GM12891 (cell line): Measurements from ENCODE around the gene PRDX3.
A peak's percentile ranks its signal among the peaks of the same experiment; 100 is the strongest.
"Not testable (repeated sequence)": the region's sequence is repeated elsewhere in the genome, so short reads cannot be mapped to it uniquely, and the experiment has no call there.

Experiments
- DNase-seq: peaks from one replicate; pipeline ENCODE4 v3.0.0; 2011; ENCODE audit warnings: low spot score; ENCODE audit not compliant: insufficient read length
- FAIRE-seq: peaks from 2 replicates; lab custom pipeline; 2011; peaks lifted over from hg19 to GRCh38; lab: Jason Lieb, UNC
- PAX5 ChIP-seq: IDR thresholded peaks from 2 replicates; pipeline ENCODE4 v1.6.1; 2011; ENCODE audit warnings: low read length, moderate library complexity, mild to moderate bottlenecking; ENCODE audit not compliant: insufficient read depth, severe bottlenecking
- POLR2A ChIP-seq: IDR thresholded peaks from 2 replicates; pipeline ENCODE4 v1.6.1; 2011; ENCODE audit warnings: low read depth, low read length, control low read depth
- POLR2AphosphoS5 ChIP-seq: IDR thresholded peaks from 2 replicates; pipeline ENCODE4 v1.6.1; 2011; ENCODE audit warnings: low read depth, low read length, control low read depth
- POU2F2 ChIP-seq: IDR thresholded peaks from 2 replicates; pipeline ENCODE4 v1.6.1; 2011; ENCODE audit warnings: low read depth, mild to moderate bottlenecking, control low read depth, low read length, moderate library complexity
- SPI1 ChIP-seq: IDR thresholded peaks from 2 replicates; pipeline ENCODE4 v1.6.1; 2011; ENCODE audit warnings: low read depth, low read length, control low read depth
- TAF1 ChIP-seq: IDR thresholded peaks from 2 replicates; pipeline ENCODE4 v1.6.1; 2011; ENCODE audit warnings: low read depth, low read length, control low read depth

Gene PRDX3

DNA sequence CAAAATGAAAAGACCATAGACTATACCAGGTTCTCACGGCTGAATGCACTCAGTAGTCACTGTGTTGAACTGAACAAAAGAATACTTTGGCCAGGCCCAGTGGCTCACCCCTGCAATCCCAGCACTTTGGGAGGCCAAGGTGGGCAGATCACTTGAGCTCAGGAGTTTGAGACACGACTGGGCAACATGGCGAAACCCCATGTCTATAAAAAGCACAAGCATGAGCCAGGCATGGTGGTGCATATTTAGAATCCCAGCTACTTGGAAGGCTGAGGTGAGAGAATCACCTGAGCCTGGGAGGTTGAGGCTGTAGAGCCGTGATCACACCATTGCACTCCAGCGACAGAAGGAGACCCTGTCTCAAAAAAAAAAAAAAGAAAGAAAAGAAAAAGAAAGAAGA, 25.6 kb downstream of the PRDX3 start:
- no peak for DNase-seq
- TF ChIP-seq POLR2A, result no peak
- TF ChIP-seq POLR2AphosphoS5, result no peak
- TF ChIP-seq POU2F2, result no peak
- TF ChIP-seq SPI1, result no peak
- no peak for TF ChIP-seq PAX5
- TF ChIP-seq TAF1, result no peak
- FAIRE-seq, result no peak

DNA sequence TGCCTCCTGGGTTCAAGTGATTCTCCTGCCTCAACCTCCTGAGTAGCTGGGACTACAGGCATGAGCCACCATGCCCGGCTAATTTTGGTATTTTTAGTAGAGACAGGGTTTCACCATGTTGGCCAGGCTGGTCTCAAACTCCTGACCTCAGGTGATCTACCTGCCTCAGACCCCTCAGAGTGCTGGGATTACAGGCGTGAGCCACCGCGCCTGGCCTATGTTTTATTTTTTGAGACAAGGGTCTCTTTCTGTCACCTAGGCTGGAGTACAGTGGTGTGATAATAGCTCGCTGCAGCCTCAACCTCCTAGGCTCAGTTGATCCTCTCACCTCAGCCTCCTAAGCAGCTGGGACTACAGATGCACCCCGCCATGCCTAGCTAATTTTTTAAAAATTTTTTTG, 27.0 kb downstream of the PRDX3 start:
- DNase-seq, FAIRE-seq: not testable (repeated sequence)

DNA sequence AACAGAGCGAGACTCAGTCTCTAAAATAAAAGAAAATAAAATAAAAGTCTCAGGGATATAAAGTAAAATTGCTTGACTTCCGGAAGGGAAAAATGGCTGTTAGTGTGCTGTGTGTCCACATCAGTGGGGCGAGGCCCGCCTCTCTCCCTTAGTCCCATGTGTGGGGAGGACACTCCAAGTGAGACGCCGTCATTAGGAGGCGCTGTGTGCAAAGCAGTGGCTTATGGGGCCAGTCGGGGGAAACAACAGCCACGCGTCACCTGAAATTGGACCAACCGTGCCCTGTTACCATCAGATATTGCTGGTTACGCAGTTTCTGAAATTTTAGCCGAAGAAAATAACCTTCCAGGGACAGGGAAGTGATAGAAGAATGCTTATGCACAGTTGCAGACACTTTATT, 28.9 kb downstream of the PRDX3 start:
- FAIRE-seq, result no peak
- no peak for TF ChIP-seq SPI1
- TF ChIP-seq POLR2AphosphoS5, result no peak
- TF ChIP-seq POLR2A, result no peak
- no peak for TF ChIP-seq TAF1
- TF ChIP-seq PAX5, result no peak
- no peak for TF ChIP-seq POU2F2
- DNase-seq, result no peak

DNA sequence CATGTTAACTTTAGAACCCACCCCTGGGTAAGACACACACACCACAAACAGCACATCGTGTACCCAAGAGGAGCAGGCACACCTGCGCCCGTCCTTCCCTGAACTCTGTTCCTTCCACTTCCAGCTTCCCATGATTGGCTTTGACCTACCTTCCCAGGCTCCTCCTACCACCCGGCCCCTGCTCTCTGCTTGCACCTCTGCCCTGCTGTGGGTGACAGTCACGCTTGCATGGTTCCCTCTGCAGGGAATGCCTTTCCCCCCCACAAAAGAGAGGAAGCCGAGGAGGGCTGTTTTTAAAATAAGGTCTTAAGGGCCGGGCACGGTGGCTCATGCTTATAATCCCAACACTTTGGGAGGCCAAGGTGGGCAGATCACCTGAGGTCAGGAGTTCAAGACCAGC, 29.5 kb downstream of the PRDX3 start:
- TF ChIP-seq POLR2A, result no peak
- no peak for FAIRE-seq

DNA sequence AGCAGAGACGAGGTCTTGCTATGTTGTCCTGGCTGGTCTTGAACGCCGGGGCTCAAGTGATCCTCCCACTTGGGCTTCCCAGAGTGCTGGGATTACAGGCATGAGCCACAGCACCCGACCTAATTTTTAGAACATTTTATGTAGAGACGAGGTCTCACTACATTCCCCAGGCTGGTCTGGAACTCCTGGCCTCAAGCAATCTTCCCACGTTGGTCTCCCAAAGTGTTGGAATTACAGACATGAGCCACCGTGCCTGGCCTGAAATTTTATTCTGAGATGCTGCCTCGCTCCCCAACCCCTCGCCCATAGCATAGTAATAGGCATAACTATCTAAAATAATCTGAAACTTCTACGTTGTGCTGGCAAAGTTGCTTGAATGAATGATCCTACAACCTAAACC, 35.0 kb downstream of the PRDX3 start:
- TF ChIP-seq POLR2AphosphoS5 (no peak), SPI1 (no peak), PAX5 (no peak), POU2F2 (no peak), POLR2A (no peak), TAF1 (no peak)
- FAIRE-seq (no peak), DNase-seq (no peak)

More for the DNA sequence above, 29.5 kb downstream of the PRDX3 start:
- no peak for DNase-seq

DNA sequence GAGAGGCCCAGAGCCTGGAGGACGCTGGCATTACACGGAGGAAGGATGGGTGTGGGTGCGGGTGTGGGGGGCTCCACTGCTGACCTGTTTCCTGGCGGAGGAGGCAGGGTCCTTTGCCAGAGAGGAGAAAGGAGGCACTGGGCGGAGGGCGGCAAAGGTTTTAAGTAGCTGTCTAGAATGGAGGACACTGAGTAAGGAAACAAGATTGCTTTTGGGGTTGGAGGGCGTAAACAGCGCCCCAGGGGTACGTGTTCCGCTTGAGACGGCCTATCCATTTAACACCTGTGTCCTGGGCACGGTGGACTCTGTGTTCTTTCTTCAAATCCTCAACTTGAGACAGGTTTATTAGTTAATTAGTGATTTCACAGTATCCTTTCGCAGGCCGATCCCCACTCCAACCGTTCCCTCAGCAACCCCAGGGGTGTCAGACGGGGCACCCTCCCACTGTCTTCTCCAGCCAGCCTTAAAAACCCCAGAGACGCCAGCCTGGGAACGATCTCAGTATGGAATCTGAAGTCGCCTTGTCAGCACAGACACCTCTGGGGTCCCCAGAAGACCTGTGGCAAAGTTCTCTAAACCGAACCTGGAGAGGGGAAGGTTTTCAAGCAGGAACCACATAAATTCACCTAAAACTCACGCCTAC, 37.9 kb downstream of the PRDX3 start:
- FAIRE-seq (no peak), DNase-seq (no peak)
- TF ChIP-seq POLR2AphosphoS5 (no peak), POLR2A (no peak)

DNA sequence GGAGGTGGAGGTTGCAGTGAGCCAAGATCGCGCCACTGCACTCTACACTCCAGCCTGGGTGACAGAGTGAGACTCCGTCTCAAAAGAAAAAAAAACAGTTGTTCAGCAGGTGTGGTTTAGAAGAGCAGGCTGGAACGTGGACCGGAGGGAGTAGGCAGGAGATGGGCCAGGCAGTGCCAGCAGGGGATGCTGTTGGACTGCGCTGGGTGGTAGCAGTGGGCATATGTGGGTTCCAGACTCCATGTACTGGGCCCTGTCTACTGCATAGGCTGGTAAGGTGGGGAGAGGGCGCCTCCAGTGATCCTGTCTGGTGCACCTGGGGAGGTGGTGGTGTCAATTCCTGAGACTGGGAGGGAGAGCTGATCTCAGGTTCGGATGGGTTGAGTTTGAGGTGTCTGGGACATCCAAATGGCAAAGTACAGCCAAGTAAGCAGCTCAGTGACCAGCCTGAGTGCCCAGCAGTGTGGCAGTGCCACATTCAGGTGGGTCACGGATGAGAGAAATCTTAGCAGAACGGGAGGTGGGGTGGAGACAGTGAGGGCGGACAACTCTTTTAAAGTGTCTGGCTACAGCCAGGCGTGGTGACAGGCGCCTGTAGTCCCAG, 39.0 kb downstream of the PRDX3 start:
- TF ChIP-seq POU2F2 (no peak), POLR2A (0 out of 2 replicates have a peak, but pooled peaks have one; percentile 10)
- peak; percentile 26 for FAIRE-seq
- DNase-seq, result peak; percentile 24

DNA sequence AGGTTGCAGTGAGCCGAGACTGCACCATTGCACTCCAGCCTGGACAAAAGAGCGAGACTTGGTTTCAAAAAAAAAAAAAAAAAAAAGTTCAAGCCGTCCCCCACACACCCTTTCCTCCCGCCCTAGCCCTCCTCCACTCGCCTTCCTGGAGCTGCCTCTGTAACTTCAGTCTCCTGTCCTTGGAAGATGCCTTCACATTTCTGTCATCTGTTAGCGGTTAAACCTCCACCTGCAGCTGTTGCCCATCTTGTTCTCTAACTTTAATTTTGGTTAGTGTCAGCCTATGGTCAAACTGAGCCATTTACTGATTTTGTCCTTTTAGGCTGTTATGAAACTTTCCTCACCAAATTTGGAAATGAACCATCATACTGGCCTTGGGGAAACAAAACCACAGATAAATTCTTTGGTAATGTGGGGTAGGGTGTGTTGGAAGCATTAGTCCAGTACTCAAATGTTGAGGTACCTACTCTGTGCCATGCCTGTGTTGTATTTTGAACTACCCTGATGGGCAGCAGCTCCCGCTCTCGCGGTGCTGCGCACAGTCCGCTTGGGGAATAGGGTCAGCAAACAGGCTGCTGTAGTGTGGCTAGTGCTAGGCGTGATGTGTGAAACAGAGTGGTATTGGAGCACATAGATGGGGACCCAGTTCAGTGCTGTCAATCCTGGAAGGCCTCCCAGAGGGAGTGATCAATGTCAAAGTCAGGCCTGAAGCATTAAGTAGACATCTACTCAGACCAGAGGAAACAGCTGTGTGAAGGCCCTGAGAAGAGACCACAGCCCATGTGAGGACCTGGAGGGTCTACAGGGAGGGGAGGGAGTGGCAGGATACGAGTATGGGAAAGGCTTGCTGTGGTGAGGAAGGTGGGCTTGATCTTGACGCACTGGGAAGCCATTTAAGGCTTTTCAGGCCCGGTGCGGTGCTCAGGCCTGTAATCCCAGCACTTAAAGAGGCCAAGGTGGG, 40.0 kb downstream of the PRDX3 start:
- peak; percentile 1; the same call in 1 of the 2 replicates for TF ChIP-seq POLR2A
- TF ChIP-seq PAX5, result no peak
- DNase-seq, result no peak
- FAIRE-seq, result no peak

DNA sequence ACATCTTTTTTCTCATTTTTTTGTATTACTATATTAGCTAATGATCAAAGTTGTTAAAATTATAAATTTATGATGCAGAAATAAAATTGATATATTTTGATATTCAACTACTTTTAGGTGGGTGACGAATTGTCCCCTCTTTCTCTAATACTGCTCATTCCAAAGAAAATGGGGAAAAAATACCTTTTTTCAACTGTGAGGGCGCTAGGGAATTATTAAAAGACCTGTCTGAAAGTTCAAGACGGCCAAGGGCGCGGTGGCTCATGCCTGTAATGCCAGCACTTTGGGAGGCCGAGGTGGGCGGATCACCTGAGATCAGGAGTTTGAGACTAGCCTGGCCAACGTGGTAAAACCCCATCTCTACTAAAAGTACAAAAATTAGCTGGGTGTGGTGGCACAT, 40.7 kb downstream of the PRDX3 start:
- FAIRE-seq, DNase-seq: not testable (repeated sequence)

DNA sequence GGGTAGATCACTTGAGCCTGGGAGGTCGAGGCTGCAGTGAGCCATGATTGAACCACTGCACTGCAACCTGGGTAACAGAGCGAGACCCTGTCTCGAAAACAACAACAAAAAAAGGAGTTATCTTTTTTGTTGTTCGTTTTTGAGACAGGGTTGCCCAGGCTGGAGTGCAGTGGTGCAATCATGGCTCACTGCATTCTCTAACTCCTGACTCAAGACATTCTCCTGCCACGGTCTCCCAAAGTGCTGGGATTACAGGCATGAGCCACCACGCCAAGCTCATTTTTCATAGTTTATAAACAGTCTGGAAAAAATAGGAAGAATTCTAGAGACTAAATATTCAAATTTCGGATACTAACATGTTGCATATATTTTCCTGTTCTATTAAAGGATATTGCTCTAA, 42.5 kb downstream of the PRDX3 start:
- no peak for FAIRE-seq
- TF ChIP-seq PAX5, result no peak
- no peak for DNase-seq

DNA sequence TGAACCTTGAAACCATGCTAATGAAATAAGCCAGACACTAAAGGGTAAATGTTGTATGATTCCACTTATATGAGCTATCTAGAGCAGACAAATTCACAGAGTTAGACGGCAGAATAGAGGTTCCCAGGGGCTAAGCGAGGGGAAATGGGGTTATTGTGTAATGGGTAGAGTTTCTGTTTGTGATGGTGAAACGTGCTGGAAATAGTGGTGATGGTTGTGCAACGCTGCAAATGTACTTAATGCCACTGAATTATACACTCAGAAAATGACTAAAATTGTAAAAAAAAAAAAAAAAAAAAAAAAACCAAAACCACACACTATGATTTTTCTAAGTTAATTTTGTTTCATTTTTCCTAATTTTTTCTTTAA, 43.1 kb downstream of the PRDX3 start:
- TF ChIP-seq POLR2AphosphoS5 (no peak), POLR2A (no peak), SPI1 (no peak), PAX5 (no peak), TAF1 (no peak), POU2F2 (no peak)
- FAIRE-seq (no peak), DNase-seq (no peak)
